ENCODE results near the gene NRXN3.

GRCh38 chr14:79157369-79157768 lies 987.2 kb downstream of the NRXN3 start:
- TF ChIP-seq POLR2AphosphoS5 (IDR thresholded peaks at IDR 0.05; ENCODE audit: low read depth, low read length) (no peak), GABPA (IDR thresholded peaks at IDR 0.05; ENCODE audit: low read depth) (no peak), CTCF (IDR thresholded peaks at IDR 0.05) (no peak), RCOR1 (IDR thresholded peaks at IDR 0.05; ENCODE audit: low read length) (no peak), MAX (IDR thresholded peaks at IDR 0.05; ENCODE audit: low read depth) (no peak), YY1 (IDR thresholded peaks at IDR 0.05; ENCODE audit: low read depth) (no peak)

All from SK-N-SH (cell line).